ENCODE results near the gene TSPY8.
"Not testable (repeated sequence)": the region's sequence is repeated elsewhere in the genome, so short reads cannot be mapped to it uniquely, and the experiment has no call there.

The TSPY8 gene, protein sequence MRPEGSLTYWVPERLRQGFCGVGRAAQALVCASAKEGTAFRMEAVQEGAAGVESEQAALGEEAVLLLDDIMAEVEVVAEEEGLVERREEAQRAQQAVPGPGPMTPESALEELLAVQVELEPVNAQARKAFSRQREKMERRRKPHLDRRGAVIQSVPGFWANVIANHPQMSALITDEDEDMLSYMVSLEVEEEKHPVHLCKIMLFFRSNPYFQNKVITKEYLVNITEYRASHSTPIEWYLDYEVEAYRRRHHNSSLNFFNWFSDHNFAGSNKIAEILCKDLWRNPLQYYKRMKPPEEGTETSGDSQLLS

DNA sequence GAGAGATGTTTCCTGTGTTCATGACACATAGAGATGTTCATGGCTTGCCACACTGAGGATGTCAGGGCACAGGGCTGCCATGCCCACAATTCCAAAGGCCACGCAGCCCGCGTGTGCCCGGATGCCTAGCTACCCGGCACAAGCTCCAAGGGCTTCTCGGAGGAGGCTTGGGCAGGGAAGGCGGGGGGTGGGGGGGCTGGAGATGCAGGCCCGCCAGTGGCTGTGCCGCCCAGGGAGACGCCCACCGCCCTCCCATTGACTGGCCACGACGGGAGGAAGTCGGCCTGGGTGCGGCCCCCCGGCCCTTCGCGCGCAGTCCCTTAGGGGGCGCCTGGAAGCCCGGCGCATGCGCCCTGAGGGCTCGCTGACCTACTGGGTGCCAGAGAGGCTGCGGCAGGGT, at the start of gene TSPY8:
Gene TSPY8, plus strand, starts transcription at position 301 of the 400 bp plus-strand sequence. Its CDS starts 46 bp downstream, at position 347.
- not testable (repeated sequence) for H3K27ac Mint-ChIP-seq, H3K4me1 Mint-ChIP-seq, H3K36me3 Mint-ChIP-seq, H3K4me3 Mint-ChIP-seq, ATAC-seq, H3K27me3 Mint-ChIP-seq, H3K9me3 Mint-ChIP-seq

DNA sequence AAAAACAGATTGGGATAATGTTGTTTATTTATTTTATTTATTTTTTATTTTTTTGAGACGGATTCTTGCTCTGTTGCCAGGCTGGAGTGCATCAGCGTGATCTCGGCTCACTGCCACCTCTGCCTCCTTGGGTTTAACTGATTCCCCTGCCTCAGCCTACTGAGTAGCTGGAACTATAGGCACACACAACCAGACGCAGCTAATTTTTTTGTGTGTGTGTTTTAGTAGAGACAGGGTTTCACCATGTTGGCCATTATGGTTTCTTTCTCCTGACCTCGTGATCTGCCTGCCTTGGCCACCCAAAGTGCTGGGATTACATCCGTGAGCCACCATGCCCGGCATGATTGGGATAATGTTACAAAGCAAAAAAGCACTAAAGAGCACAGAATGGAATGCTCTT, 36.6 kb upstream of the TSPY8 start:
- no peak overlapping the region for H3K4me3 Mint-ChIP-seq
- H3K9me3 Mint-ChIP-seq, result peaks cover 4% of the 10 kb centered on the region
- no peaks in the 10 kb centered on the region for H3K27me3 Mint-ChIP-seq
- H3K36me3 Mint-ChIP-seq, result no peaks in the 10 kb centered on the region
- H3K27ac Mint-ChIP-seq, result no peak overlapping the region
- no peaks in the 10 kb centered on the region for H3K4me1 Mint-ChIP-seq
- no peak for ATAC-seq

DNA sequence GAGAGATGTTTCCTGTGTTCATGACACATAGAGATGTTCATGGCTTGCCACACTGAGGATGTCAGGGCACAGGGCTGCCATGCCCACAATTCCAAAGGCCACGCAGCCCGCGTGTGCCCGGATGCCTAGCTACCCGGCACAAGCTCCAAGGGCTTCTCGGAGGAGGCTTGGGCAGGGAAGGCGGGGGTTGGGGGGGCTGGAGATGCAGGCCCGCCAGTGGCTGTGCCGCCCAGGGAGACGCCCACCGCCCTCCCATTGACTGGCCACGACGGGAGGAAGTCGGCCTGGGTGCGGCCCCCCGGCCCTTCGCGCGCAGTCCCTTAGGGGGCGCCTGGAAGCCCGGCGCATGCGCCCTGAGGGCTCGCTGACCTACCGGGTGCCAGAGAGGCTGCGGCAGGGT, 20.4 kb upstream of the TSPY8 start, which contains the start of gene TSPY4:
Gene TSPY4, plus strand, starts transcription at position 301 of the 400 bp plus-strand sequence. Its CDS starts 46 bp downstream, at position 347.
- H3K27me3 Mint-ChIP-seq, H3K4me3 Mint-ChIP-seq, ATAC-seq, H3K4me1 Mint-ChIP-seq, H3K36me3 Mint-ChIP-seq, H3K27ac Mint-ChIP-seq, H3K9me3 Mint-ChIP-seq: not testable (repeated sequence)

DNA sequence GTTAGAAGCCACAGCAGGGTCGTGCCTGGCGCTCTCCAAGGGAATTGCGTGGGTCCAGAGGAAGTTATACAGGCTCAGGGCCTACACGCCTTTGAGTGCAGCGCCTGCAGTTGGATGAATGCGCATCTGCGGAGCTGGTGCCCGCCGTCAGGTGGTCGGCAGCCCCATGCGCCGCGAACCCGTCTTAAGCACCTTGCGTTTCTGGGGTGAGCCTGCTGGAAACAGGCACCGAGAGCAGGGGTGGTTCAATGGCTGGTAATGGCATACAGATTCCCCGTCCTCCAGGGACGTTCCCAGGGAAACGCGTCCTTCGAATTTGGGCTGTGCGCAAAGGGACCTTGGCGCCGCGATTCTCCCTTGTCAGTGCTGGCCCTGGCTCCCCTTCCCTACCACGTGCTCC, 38.9 kb downstream of the TSPY8 start:
- not testable (repeated sequence) for H3K27me3 Mint-ChIP-seq, H3K9me3 Mint-ChIP-seq, H3K4me1 Mint-ChIP-seq, H3K27ac Mint-ChIP-seq, H3K36me3 Mint-ChIP-seq, H3K4me3 Mint-ChIP-seq, ATAC-seq

DNA sequence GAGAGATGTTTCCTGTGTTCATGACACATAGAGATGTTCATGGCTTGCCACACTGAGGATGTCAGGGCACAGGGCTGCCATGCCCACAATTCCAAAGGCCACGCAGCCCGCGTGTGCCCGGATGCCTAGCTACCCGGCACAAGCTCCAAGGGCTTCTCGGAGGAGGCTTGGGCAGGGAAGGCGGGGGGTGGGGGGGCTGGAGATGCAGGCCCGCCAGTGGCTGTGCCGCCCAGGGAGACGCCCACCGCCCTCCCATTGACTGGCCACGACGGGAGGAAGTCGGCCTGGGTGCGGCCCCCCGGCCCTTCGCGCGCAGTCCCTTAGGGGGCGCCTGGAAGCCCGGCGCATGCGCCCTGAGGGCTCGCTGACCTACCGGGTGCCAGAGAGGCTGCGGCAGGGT, 40.5 kb downstream of the TSPY8 start, which contains the start of gene TSPY3:
Gene TSPY3, plus strand, starts transcription at position 301 of the 400 bp plus-strand sequence. Its CDS starts 46 bp downstream, at position 347.
- ATAC-seq, H3K4me1 Mint-ChIP-seq, H3K27ac Mint-ChIP-seq, H3K9me3 Mint-ChIP-seq, H3K36me3 Mint-ChIP-seq, H3K4me3 Mint-ChIP-seq, H3K27me3 Mint-ChIP-seq: not testable (repeated sequence)
